ENCODE results near the gene PCDH9. TPM values are rescaled to one million over a fixed set of nuclear protein-coding genes. Genes with fewer than 3 reads are reported as not detected.

The PCDH9 gene
- polyA plus RNA-seq, 1 of the 3 experiments (the other 2 are of a cell fraction), result 1.3 TPM

GRCh38 chr13:66842766-66843165 lies 387.4 kb downstream of the PCDH9 start (continued):
- no peak for TF ChIP-seq REST (IDR thresholded peaks at IDR 0.05; ENCODE audit: low read depth, low read length)
- no peak for TF ChIP-seq JUND (IDR thresholded peaks at IDR 0.05)
- TF ChIP-seq CHD2 (IDR thresholded peaks at IDR 0.05; ENCODE audit: low read length, partially characterized antibody), result no peak
- TF ChIP-seq FOXJ3 (CRISPR knock-in tag; IDR thresholded peaks at IDR 0.05), result no peak
- no peak for TF ChIP-seq RXRA (IDR thresholded peaks at IDR 0.05; ENCODE audit: borderline replicate concordance, low read depth)
- TF ChIP-seq EP300 (IDR thresholded peaks at IDR 0.05; ENCODE audit: borderline replicate concordance in 1 of 2, low read depth in 1 of 2, low read length in 1 of 2), result no peak

GRCh38 chr13:66840621-66841020 lies 389.5 kb downstream of the PCDH9 start:
- H3K9me2 ChIP-seq, result no peaks in the 10 kb centered on the region
- no peaks in the 10 kb centered on the region for H4K20me1 ChIP-seq (ENCODE audit: insufficient read depth)
- DNase-seq, result no peak
- POLR2A ChIA-PET, result no interaction called here
- no peak overlapping the region for H3K4me3 ChIP-seq (ENCODE audit: low read depth in 2 of 2, low read length in 1 of 2)
- H3K9ac ChIP-seq, result no peak overlapping the region
- H3K27ac ChIP-seq (ENCODE audit: low read depth in 2 of 2, low read length in 1 of 2), result no peak overlapping the region
- no peaks in the 10 kb centered on the region; a peak in 1 of 4 replicates for H3K4me1 ChIP-seq (ENCODE audit: control insufficient read depth in 1 of 2, insufficient read depth in 2 of 2, low read depth in 1 of 2, low read length in 1 of 2)
- no peaks in the 10 kb centered on the region for H3K79me2 ChIP-seq (ENCODE audit: insufficient read depth)
- H3F3A ChIP-seq (replicated peaks; ENCODE audit: insufficient read depth), result no peaks in the 10 kb centered on the region
- H3K9me3 ChIP-seq, result no peaks in the 10 kb centered on the region; the same call in 1 of the 2 replicates
- no peaks in the 10 kb centered on the region for H3K36me3 ChIP-seq (replicated peaks in 1 of 2; ENCODE audit: control insufficient read depth in 1 of 2, insufficient read depth in 2 of 2, low read length in 1 of 2)
- no peaks in the 10 kb centered on the region for H3K27me3 ChIP-seq (ENCODE audit: insufficient read depth)
- no peak for TF ChIP-seq RXRA (IDR thresholded peaks at IDR 0.05; ENCODE audit: borderline replicate concordance, low read depth)
- no peak for TF ChIP-seq RCOR1 (IDR thresholded peaks at IDR 0.05; ENCODE audit: low read length)
- TF ChIP-seq MXI1 (IDR thresholded peaks at IDR 0.05; ENCODE audit: low read depth, low read length), result no peak
- no peak for TF ChIP-seq SMC3 (IDR thresholded peaks at IDR 0.05; ENCODE audit: low read depth, low read length)
- no peak for TF ChIP-seq GATA2 (CRISPR knock-in tag; IDR thresholded peaks at IDR 0.05)
- no peak for TF ChIP-seq MEF2A (IDR thresholded peaks at IDR 0.05; ENCODE audit: borderline replicate concordance, low read depth)
- no peak for TF ChIP-seq FOXM1 (IDR thresholded peaks at IDR 0.05; ENCODE audit: low read depth)
- TF ChIP-seq REST (IDR thresholded peaks at IDR 0.05; ENCODE audit: low read depth, low read length), result no peak
- TF ChIP-seq NRF1 (IDR thresholded peaks at IDR 0.05; ENCODE audit: low read depth, low read length), result no peak
- no peak for TF ChIP-seq CTCF (IDR thresholded peaks at IDR 0.05)
- TF ChIP-seq SIN3A (IDR thresholded peaks at IDR 0.05; ENCODE audit: borderline replicate concordance, low read depth, low read length), result no peak
- no peak for TF ChIP-seq EZH2phosphoT487 (IDR thresholded peaks at IDR 0.05; ENCODE audit: borderline replicate concordance, low read depth)
- TF ChIP-seq ZBTB33 (IDR thresholded peaks at IDR 0.05; ENCODE audit: borderline replicate concordance, low read depth), result no peak
- no peak overlapping the region for H3K4me2 ChIP-seq
- CTCF ChIA-PET, result interaction anchor here (0.8 kb wide), 1 partner anchor 45 kb away, joined by 3 read pairs; no protein-coding TSS in a partner anchor
- no peak overlapping the region for H2AFZ ChIP-seq (ENCODE audit: low read depth)
- 85% methylated on average over 3 of the region's 3 CpGs for WGBS (ENCODE audit: low lambda C conversion rate)

All from SK-N-SH (cell line).